ENCODE data around the gene SLC6A4.

GRCh38 chr17:30220414-30220813 is 15.1 kb downstream of the SLC6A4 start:
- no peak for TF ChIP-seq CTCF (IDR thresholded peaks at IDR 0.05)
- no peak for TF ChIP-seq POLR2A (IDR thresholded peaks at IDR 0.05)
